ENCODE results near the gene PFDN1.

Gene PFDN1

GRCh38 chr5:140259500-140259899 is 43.4 kb downstream of the PFDN1 start:
- in situ Hi-C loops (cut with HindIII; ENCODE audit: low sequenced_read_pairs) = no loop called here
- no peak for DNase-seq (ENCODE audit: low read depth, low spot score)
- no peak overlapping the region for H3K4me3 ChIP-seq (ENCODE audit: low read depth, low read length)

DNA sequence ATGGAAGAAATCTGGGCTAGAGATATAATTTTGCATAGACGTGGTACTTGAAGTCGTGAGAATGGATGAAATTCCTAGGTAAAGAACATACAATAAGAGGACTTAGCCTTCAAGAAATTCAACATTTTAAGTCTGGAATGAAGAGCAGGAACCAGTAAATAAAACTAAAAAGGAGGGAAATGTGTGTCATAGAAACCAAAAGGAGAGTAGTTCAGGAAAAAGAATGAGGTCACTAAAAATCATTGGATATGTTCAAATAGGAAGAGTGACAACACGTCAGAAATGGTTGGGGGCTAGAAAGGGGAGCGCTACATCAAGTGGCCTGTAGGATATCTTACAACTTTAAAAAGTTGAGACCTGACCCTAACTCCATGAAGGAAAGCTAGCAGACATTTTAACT is 44.0 kb downstream of the PFDN1 start:
- TF ChIP-seq, protein P1, sequence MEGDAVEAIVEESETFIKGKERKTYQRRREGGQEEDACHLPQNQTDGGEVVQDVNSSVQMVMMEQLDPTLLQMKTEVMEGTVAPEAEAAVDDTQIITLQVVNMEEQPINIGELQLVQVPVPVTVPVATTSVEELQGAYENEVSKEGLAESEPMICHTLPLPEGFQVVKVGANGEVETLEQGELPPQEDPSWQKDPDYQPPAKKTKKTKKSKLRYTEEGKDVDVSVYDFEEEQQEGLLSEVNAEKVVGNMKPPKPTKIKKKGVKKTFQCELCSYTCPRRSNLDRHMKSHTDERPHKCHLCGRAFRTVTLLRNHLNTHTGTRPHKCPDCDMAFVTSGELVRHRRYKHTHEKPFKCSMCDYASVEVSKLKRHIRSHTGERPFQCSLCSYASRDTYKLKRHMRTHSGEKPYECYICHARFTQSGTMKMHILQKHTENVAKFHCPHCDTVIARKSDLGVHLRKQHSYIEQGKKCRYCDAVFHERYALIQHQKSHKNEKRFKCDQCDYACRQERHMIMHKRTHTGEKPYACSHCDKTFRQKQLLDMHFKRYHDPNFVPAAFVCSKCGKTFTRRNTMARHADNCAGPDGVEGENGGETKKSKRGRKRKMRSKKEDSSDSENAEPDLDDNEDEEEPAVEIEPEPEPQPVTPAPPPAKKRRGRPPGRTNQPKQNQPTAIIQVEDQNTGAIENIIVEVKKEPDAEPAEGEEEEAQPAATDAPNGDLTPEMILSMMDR (IDR thresholded peaks at IDR 0.05; ENCODE audit: low read depth, low read length) = no peak
- H3K4me3 ChIP-seq (ENCODE audit: low read depth, low read length) = no peak overlapping the region
- no peak for DNase-seq (ENCODE audit: low read depth, low spot score)
- in situ Hi-C loops (cut with HindIII; ENCODE audit: low sequenced_read_pairs) = no loop called here

More at GRCh38 chr5:140259500-140259899, 43.4 kb downstream of the PFDN1 start:
- TF ChIP-seq, protein P1 (IDR thresholded peaks at IDR 0.05; ENCODE audit: low read depth, low read length) = no peak

DNA sequence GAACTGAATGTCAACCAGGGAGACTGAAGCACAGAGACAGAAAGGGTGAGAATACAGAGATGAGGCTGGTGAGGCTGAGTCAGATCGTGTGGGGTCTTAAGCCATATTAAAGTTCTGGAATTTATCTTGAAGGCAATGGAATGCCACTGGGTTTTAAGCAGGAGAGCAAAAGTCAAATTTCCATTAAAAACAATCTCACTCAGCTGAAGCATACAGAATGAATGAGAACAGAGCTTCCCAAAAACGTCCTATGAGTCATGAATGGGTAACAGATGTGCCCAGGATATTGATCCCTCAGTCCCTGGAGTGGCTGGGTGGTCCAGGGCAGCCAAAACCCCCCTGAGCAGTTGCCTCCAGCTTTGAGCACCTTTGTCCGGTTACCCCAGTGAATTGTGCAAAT is 44.9 kb downstream of the PFDN1 start:
- DNase-seq (ENCODE audit: low read depth, low spot score) = no peak
- in situ Hi-C loops (cut with HindIII; ENCODE audit: low sequenced_read_pairs) = no loop called here
- TF ChIP-seq, protein P1 (IDR thresholded peaks at IDR 0.05; ENCODE audit: low read depth, low read length) = no peak
- no peak overlapping the region for H3K4me3 ChIP-seq (ENCODE audit: low read depth, low read length)

DNA sequence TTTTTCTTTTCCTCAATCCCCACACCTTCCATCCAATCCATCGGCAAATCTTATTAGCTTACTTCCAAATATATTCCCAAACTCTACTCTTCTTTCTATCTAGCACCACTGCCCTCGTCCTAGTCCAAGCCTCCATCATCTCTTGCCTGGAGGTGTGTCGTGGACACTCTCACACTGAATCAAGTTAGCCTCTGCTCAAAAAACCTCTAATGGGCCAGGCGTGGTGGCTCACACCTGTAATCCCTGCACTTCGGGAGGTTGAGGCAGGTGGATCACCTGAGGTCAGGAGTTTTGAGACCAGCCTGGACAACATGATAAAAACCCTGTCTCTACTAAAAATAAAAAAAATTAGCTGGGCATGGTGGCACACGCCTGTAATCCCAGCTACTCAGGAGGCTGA is 46.2 kb downstream of the PFDN1 start:
- TF ChIP-seq, protein P1 (IDR thresholded peaks at IDR 0.05; ENCODE audit: low read depth, low read length) = no peak
- in situ Hi-C loops (cut with HindIII; ENCODE audit: low sequenced_read_pairs) = no loop called here
- no peak overlapping the region for H3K4me3 ChIP-seq (ENCODE audit: low read depth, low read length)
- DNase-seq (ENCODE audit: low read depth, low spot score) = no peak

DNA sequence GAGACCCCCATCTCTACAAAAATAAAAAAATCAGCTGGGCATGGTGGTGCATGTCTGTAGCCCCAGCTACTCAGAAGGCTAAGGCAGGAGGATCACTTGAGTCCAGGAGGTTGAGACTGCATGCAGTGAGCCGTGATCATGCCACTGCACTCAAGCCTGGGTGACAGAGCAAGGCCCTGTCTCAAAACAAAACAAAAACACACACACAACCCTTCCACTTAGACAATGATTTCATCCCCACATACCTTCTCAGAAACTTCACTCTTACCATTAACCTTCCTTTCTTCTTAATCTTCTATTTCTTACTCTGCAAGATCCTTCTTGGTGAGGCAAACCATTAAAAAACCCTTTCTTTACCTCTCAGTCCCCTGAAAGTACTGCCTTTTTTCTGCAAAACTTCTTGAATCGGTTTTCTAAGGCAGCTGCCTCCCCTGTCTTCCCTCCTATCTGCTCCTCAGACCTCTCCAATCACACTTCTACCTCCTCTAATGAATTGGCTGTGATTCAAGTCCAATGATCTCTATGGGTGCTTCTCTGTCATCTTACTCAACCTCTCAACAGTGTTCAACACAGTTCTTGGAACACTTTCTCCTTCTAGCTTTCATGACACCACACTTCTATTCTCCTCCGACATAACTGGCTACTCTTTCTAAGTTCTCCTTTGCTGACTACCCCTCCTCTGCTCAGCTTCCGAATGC is 47.3 kb downstream of the PFDN1 start:
- in situ Hi-C loops (cut with HindIII; ENCODE audit: low sequenced_read_pairs) = no loop called here
- TF ChIP-seq, protein P1 (IDR thresholded peaks at IDR 0.05; ENCODE audit: low read depth, low read length) = no peak
- no peak overlapping the region for H3K4me3 ChIP-seq (ENCODE audit: low read depth, low read length)
- no peak for DNase-seq (ENCODE audit: low read depth, low spot score)

DNA sequence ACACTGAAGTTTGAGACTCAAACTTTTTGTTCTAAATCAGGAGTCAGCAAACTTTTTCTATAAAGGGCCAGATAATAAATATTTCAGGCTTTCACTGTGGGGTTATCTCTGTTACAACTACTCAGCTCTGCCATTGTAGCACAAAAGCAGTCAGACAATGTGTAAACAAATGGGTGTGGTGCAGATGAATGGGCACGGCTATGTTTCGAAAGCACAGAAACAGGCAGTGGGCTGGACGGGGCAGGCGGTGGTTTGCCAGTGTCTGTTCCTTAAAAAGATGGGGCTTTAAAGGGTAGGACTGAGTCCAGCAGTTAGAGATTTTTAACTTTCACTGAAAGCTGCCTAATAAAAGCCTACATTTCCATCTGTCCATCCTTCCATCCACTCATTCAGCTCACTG is 48.9 kb downstream of the PFDN1 start:
- TF ChIP-seq, protein P1 (IDR thresholded peaks at IDR 0.05; ENCODE audit: low read depth, low read length) = no peak
- no peak for DNase-seq (ENCODE audit: low read depth, low spot score)
- H3K4me3 ChIP-seq (ENCODE audit: low read depth, low read length) = no peak overlapping the region
- in situ Hi-C loops (cut with HindIII; ENCODE audit: low sequenced_read_pairs) = no loop called here
